ENCODE data around the gene PLCD1.
"Not testable (repeated sequence)": the region's sequence is repeated elsewhere in the genome, so short reads cannot be mapped to it uniquely, and the experiment has no call there.

PLCD1 gene

DNA sequence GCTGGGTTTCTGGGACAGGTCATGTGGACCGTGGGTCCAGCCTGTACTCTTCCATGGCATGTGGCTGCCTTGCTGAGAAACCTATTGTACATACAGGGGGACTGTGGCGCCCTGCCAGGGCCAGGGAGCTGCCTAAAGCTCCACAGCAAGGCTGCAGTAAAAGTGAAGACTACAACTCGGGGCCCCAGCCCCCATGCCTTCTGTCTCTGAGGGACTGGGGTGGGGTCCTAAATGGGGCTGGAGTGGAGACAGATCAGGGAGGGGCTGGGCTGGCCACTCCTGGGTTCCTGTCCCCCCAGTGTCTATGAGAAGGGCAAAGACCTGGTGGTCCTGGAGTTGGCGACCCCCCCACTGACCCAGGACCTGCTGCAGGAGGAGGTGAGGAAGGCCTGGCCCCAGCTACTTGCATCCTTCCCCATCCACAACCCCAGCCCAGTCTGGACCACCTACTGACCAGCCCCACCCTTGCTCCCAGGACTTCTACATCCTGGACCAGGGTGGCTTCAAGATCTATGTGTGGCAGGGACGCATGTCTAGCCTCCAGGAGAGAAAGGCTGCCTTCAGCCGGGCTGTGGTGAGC lies 31.6 kb downstream of the PLCD1 start:
- no peak for DNase-seq

DNA sequence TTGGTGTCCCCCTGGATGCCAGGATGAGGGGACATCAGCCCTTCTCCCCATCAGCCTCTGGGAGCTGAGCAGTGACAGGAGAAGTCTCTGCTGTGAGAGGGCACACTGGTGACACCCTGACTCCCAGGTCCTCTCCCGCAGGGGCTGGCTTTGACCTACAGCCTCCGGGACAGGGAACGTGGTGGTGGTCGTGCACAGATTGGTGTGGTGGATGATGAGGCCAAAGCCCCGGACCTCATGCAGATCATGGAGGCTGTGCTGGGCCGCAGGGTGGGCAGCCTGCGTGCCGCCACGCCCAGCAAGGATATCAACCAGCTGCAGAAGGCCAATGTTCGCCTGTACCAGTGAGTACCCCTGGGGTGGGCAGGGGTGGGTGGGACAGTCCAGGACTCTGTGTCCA lies 32.1 kb downstream of the PLCD1 start:
- no peak for DNase-seq

DNA sequence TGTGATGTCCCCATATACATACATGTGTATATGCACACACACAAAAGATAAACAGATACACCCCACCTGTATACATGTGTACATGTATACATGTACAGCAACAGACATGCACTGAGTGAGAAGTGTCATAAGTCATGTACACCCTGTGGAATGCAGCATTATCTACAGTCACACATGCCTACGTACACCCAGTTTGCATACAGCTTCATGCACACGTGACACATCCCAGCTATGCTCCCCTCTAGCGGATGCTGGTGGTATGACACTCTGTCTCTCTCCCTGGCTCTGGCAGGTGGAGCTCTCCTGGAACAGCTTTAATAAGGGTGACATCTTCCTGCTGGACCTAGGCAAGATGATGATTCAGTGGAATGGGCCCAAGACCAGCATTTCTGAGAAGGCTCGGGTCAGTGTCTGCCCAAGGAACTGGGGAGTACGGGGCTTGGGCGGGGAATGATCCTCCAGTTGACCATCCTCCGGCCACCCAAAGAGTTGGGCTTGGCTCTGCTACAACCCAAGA lies 32.6 kb downstream of the PLCD1 start:
- peak; percentile 88 for DNase-seq

DNA sequence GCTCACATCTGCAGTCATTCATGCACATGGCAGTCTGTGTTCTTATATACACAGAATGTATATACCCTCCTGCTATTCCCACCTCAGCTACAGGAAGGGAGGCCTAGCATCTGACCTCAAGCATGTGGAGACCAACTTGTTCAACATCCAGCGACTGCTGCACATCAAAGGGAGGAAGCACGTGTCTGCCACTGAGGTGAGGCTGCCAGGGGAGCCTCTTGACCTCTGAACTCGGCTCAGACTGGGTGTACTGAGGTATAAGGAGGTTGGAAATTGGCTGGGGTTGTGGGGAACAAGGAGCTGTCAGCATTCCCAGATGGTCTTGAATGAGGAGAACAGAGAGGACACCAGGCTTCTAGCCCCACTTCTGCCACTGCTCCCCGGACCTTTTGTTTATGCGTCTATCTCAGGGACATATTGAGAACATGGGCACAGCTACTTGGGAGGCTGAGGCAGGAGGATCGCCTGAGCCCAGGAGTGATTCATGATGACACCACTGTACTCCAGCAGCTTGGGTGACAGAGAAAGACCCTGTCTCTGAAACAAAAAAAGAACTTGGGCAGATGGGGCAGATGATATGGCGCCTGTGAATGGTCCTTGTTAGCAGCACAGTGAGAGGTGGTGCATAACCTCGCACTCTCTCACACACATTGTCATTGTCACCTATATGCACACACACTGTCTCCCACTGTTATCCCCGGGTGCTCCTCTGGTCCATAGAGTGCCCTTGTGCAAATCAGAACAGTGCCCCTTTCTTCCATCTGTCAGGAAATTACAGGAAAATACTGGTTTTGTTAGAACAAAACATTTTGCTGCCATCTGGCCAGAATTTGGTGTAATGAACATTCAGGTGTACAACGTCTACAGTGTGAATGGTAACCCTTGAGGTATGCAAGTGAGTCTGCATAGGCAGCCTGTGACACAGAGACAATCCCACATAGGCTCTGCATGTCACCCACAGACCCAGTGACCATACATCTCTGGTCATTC lies 33.5 kb downstream of the PLCD1 start:
- no peak for DNase-seq

DNA sequence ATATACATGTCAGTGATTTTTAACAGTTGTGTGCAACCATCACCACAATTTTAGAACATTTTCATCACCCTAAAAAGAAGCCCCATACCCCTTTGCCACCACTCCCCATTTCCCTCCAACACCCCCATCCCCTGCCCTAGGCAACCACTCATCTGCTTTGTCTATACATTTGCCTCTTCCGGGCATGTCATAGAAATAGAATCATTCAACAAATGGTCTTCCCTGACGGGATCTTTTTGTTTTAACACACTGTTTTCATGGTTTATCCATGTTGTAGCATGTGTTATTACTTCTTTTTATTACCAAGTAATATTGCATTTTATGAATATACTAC lies 34.8 kb downstream of the PLCD1 start:
- DNase-seq = no peak

DNA sequence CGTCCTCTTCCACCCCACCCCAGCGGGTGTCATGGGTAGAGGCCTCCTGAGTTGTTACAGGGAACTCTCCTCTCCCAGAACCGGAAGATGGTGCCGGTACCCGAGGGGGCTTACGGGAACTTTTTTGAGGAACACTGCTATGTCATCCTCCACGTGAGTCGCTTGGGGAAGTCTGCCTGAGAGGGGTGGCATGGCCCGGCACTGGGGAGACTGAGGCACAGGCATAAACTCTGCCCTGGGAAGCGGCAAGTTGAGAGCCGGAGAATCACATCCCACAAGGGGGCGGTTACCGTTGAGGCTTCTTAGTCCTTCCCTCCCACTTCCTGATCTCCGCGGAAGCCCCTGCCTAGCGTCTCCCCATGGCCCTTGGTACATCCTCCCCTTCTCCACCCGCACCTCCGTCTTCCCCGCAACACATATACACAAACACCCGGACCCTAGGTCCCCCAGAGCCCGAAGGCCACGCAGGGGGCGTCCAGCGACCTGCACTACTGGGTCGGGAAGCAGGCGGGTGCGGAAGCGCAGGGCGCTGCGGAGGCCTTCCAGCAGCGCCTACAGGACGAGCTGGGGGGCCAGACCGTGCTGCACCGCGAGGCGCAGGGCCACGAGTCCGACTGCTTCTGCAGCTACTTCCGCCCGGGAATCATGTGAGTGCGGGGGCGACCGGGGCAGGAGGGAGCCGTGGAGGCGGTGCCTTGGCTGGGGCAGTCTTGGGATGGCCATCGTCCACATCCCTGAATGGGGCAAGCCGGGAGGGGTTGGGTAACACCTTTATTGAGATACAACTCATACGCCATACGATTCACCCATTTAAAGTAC lies 35.4 kb downstream of the PLCD1 start:
- no peak for DNase-seq

DNA sequence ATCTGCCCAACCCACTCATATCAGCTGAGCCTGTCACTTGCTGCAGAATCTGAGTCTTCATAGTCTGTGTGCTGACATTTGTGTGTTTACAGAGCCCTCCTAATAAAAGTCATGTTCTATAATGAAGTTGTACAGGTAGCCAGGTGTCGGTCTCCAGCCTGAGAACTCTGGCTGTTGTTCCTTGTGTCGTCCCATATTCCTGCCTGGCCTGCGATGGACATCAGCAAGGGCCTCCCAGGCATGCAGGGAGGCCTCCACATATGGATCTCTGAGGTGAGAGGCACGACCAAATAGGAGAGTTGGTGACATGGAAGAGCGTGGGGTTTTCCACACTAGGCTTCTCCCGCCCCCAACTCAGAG lies 36.0 kb downstream of the PLCD1 start:
- DNase-seq = no peak

DNA sequence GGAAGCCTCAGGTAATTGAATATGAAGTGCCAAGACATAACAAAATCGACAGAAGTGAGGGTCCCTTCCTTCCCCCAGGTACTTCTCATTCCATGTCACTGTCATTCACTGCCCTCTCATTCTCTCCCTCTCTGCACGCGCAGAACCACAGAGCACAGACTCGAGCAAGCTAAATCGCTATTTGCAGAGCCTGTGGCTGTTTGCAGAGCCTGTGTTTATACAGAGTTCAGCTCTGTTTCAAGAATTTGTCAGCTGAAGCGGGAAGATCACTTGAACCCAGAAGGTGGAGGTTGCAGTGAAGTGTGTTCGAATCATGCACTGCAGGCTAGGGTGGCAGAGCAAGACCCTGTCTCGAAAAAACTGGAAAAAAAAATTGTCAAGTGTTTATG lies 36.4 kb downstream of the PLCD1 start:
- DNase-seq = no peak

DNA sequence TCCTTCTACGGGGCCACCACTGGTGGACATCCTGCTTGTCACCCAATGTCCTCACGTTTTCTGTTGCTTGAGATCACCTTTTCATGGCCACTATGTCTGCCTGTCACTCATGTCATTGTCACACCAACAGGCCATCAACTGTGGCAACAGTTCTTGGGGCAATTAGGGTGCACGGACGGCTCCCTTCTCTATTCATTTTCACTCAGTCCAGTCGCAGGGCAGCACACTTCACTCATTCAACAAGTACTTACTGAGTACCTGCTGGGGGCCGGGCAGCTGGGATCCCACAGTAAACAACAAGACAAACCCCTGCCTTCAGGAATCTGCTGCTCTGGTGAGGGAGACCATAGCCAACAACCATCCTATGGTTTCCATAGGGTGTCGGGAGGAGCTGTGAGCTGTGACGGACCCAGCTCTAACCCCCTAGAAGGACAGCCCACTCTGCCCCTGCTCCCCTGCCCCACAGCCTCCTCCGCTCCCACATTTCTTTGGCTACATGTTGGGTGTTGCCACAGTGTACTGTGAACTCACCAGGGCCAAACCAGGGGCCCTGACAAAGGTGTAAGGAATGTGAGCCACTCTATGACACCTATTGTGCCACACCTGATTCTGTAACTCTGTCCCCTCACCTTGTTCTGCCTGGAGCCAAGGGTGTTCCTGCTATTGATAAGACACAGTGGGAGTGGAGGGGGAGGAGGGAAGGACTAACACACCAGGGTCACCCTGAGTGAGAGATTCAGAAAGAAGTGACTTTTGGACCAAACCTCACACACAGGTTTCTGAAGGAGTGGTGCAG lies 37.0 kb downstream of the PLCD1 start:
- DNase-seq = no peak

DNA sequence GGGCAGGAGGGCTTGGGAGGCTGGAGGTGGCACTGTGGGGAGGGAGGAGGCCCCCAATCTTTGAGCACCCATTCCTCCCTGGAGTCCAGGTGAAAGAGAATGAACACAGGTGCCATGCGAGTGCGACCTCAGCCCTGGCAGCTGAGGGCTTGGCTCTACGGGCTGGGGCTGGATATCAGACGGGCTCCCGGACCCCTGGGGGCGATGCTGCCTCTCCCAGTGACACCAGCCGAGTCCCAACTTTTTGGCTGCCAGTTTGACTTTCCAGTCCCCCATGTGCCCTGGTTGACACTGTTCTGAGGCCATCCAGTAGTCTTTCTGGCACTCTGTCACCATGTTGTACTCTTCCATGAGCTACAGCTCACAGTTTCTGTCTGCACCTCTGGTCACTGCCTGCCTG lies 37.6 kb downstream of the PLCD1 start:
- no peak for DNase-seq

DNA sequence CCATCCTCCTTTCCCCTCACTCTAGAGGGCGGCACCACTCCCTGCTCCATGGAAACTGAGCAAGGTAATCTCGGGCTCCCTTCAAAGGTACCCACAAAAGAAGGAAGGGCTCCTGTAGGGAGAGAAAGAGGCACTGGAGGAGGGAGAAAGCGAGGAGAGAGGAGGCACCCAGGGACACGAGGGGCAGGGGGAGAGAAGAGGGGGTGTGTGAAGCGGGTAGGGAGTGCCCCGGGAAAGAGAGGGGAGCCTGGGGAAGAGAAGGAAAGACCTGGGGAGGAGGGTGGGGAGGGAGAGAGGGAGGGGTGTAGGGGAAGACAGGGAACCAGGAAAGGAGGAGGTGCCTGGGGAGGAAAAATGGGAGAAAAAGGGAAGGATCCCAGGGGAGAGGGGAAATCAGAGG lies 38.3 kb downstream of the PLCD1 start:
- no peak for DNase-seq

DNA sequence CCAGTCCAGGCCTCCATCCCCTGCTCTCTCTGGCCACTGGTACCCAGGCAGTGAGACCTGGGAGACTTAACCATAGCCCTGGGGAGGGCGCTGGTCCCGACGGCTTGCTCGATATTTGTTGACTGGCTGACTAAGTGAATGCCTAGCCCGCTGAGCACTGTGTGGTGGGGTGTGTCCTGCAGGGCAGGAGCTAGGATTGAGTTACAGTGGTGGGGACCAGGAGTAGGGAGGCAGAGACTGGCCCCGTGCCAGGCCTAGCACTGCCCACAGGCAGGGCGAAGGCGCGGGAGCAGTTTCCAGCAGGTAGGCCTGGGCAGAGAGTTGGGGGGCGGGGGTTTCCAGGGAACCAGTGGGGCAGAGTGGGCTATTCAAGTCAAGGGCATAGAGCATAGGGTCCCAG lies 38.9 kb downstream of the PLCD1 start, which contains the start of gene VILL:
Gene VILL (plus strand): TSS at position 260 of the 400 bp plus-strand sequence. CDS start 2,887 bp downstream, outside the sequence.
- DNase-seq = no peak

DNA sequence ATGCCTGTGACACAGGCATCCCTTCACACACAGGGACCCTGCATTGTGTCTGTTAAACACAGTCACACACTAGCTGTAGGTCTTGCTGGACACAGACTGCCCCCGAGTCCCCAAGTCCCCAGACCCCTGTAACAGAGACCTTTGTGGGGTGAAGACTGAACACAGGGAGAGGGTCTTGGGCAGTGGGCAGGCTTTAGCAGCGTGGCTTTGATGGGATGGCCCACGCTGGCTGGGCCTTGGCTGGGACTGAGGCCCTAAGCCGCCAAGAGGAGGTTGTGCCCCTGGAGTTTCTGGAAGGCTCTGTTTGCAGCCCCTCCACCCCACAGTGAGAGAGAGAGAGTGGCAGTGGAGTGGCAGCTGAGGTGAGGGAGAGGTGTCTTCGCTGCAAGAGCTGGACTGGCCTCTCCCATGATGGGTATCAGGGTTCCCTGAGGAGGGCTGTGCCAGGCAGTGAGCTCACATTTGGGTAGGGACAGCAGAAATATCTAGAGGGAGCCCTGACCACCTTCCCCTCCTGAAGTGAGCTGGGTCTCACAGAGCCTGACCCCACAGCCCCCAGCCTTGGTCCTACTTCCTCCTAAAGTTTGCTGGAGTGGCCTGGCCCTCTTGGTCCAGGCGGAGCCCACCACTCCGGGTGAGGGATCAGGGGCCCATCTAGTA lies 39.5 kb downstream of the PLCD1 start:
- no peak for DNase-seq

DNA sequence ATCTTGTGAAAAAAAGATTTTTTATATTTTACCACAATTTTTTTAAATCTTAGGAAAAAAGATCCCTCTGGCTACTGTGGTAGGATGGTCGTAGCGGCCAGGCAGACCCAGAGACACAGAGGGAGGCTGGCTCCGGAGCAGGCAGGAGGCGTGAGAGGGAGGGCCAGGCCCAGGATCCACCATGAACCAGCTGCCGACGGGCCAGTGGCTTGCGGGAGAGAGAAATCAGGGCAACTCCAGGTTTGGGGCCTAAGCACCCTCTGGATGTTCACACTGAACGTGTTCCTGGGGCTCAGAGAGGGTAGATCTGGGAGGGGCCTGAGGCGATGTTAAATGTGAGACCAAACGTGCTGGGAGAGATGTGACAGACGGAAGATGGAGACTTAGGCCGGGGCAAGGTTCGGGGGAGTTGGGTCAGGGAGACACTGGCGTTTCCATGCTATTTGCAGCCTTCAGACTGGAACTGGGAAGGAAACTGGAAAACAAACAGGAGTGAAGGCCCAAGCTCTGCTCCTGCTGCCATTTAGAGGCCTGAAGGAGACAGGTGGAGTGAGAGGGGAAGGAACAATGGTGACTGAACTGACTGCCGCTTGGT lies 40.4 kb downstream of the PLCD1 start:
- no peak for DNase-seq

DNA sequence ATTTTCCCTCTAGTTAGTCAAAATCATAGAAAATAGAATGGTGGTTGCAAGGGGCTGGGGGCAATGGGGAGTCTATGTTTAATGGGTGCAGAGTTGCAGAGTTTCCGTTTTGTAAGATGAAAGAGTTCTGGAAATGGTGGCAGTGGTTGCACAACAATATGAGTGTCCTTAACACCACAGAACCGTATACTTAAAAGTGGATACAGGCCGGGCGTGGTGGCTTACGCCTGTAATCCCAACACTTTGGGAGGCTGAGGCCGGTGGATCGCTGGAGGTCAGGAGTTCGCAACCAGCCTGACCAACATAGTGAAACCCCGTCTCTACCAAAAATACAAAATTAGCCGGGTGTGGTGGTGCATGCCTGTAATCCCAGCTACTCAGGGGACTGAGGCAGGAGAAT lies 41.1 kb downstream of the PLCD1 start:
- DNase-seq = not testable (repeated sequence)

DNA sequence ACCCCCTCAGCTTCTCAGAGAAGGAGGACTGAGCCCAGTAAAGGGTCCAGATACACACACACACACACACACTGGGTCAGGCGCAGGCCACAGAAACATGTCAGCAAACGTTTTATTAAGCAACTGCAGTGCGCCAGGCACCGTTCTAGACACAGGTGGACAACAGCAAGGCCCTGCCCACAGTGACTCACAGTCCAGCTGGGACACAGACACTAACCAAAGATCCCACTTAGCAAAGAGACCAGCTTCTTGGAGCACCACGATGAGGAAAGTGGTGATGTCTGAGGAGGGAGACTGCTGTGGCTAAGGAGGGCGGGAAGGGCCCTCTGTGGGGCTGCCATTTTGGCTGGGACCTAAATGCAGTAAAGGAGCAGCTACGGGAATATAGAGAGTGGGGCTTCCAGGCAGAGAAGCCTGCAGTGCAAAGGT lies 41.7 kb downstream of the PLCD1 start:
- no peak for DNase-seq

DNA sequence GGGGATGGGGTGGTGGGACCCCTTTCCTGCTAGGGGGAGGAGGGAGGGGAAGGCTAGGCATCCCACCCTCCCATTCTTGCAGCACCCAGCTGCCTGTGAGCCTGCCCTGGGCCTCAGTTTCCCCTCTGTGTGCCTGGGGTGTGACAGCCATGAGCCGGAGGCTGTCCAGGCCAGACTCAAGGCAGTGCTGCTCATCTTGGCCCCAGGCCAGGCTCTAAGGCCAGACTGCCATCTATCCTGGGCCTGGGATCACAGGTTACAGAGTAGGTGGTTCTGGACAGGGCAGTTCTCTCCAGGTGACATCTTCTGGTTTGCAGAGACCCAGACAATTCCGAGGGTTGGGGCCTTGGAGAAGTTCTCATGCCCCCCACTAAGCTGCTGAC lies 42.1 kb downstream of the PLCD1 start:
- no peak for DNase-seq

DNA sequence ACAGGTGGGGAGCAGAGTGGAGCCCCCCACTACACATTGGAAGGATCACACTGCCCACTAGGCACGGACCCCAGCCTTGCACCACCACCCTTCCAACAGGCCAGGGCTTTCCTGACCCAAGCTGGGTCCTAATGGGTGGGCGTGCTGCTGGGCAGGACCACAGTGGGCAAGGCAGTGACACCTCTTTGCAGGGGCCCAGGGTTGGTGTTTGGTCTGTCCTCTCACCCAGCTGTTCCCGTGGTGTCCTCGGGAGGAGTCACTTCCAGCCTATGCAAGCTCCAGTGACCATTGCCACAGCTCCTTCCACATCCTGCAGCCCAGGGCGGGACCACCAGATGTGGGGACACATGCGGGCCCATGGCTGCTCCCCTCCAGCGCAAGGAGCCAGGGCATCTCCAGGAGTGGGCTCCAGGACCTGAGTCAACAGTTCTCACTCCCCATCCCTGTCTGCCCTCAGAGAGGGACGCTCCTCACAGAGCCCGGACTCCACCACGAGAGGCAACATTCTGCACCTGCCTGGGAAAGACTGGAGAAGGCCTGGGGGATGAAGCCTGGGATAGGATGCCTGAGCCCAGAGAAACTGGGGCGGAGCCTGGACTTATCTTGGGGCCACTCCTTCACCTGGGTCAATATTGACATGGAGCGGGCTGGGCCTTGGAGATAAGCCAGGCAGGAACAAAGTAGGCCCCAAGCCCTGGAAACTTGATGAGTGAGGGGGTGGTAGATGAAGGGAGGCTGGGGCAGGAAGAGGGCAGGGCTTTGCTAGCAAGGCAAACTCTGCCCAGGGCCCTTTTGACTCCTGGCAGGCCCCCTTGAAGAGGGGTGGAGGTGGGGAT lies 42.7 kb downstream of the PLCD1 start:
- no peak for DNase-seq

DNA sequence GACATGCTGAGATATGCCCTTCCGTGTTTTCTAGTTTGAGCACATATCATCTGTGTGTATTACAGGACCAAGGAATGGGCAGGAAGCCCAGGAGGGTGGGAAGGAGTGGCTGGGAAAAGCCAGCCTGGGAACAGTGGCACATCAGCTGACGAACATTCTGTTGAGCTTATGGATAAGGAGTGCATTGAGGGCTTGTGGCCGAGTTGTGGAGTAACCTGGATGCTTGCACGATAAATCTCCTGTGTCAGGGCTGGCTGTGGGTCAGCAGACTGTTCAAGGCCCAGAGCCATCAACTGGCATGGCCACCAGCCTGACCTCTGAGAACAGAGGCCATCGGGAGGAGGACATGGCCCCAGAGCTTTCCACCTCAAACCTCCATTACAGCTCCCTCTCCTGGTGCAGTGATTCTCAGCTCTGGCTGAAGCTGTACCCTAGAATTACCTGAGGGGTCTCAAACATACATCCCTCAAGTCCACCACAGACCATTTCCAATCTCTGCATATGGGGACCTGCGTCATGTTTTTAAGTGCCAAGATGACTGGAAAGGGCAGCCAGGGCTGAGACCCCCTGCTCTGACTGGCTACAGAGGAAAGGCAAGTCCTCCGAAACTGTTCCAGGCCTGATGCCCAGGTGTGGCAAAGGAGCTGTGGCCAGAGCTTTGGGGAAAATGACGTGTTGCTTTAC lies 43.7 kb downstream of the PLCD1 start:
- no peak for DNase-seq

DNA sequence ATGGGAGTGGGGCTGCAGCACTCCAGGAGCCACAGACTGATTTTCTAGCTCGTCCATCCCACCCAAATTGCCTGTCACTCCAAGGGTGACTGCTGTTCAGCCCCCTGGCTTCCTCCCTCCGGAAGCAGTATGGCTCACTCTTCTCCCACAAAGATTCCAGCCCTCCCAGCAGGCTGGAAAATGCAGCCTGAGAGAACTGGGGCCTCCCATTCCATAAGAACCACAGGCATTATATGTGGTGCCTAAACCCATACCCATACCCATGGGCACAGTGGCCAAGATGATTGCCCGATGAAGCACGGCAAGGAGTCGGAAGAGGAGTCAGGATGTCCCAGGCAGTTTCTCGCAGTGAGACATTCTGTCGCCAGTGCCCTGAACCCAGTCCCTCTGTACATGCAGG lies 44.8 kb downstream of the PLCD1 start:
- DNase-seq = no peak

Measured in 8988T (cell line).